ENCODE results near the gene PPDPF.
"Not testable (repeated sequence)": the region's sequence is repeated elsewhere in the genome, so short reads cannot be mapped to it uniquely, and the experiment has no call there.

PPDPF gene

DNA sequence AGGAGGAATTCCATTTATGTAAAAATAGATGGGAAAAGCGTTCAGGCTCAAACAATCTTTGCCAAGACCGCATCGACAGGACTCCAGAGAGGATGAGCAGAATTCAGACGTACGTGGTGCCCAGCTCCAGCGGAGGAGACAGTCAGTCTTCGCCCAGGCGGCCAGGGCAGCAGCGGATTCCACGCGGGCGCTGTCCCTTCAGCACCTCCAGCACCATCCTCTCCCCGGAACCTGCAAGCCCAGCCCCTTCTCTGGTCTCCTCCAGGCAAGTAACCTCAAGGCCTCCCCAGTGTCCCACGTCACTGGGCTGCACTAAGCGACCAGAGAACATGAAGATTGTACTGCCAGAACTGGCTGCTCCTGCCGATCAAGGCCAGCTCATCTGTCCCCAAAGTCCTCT, 45.4 kb upstream of the PPDPF start:
- in situ Hi-C loops (cut with MboI; ENCODE audit: low sequenced_read_pairs, unreplicated experiment), result no loop called here
- DNase-seq (ENCODE audit: low spot score), result no peak
- TF ChIP-seq, protein P1, sequence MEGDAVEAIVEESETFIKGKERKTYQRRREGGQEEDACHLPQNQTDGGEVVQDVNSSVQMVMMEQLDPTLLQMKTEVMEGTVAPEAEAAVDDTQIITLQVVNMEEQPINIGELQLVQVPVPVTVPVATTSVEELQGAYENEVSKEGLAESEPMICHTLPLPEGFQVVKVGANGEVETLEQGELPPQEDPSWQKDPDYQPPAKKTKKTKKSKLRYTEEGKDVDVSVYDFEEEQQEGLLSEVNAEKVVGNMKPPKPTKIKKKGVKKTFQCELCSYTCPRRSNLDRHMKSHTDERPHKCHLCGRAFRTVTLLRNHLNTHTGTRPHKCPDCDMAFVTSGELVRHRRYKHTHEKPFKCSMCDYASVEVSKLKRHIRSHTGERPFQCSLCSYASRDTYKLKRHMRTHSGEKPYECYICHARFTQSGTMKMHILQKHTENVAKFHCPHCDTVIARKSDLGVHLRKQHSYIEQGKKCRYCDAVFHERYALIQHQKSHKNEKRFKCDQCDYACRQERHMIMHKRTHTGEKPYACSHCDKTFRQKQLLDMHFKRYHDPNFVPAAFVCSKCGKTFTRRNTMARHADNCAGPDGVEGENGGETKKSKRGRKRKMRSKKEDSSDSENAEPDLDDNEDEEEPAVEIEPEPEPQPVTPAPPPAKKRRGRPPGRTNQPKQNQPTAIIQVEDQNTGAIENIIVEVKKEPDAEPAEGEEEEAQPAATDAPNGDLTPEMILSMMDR (IDR thresholded peaks at IDR 0.05; ENCODE audit: borderline replicate concordance, control extremely low read depth, extremely low read depth, insufficient read depth, missing control alignments), result no peak

DNA sequence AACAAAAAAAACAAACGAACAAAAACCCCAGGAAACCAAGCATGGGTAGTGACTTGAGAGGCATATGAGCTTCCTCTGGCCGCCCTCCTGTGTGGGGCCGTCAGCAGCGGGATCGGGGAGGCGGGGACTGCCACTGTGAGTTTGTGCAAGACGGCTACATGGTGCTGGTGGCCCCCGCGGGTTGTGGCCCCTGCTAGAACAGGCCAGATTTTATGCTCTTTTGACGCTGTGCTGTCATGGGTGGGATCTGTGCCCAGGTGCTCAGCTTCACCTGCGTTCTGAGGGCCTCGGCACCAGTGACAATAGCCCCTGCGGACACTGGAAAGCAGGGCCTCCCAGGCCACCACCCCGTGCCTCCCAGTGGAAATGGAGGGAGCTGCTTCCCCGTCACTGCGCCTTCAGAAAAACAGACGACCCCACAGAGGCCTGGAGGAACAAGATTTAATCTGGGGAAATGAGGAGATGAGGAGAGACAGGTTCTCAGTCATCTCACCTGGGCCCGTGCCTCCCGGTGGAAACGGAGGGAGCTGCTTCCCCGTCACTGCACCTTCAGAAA, 43.4 kb upstream of the PPDPF start:
- DNase-seq (ENCODE audit: low spot score), result no peak
- TF ChIP-seq, protein P1 (IDR thresholded peaks at IDR 0.05; ENCODE audit: borderline replicate concordance, control extremely low read depth, extremely low read depth, insufficient read depth, missing control alignments), result no peak
- in situ Hi-C loops (cut with MboI; ENCODE audit: low sequenced_read_pairs, unreplicated experiment), result no loop called here

DNA sequence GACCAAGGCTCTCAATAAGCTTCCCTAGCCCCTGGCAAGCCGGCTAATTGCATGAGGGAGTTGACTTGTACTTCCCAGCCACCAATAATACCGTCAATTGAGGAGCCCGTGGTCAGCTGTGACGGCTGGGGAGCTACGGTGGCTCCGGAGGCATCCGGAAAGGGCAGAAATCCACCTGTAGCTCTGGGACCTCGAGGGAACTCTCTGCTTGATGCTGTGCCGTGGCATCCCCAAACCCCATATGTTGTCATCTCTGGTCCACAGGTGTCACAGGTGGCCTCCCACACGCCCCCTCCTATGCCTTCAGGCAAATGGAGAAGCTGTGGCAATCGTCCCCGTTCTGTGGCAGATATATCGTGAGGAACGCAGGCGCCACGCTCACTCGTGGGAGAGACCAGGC, 42.6 kb upstream of the PPDPF start:
- TF ChIP-seq, protein P1 (IDR thresholded peaks at IDR 0.05; ENCODE audit: borderline replicate concordance, control extremely low read depth, extremely low read depth, insufficient read depth, missing control alignments), result no peak
- no peak for DNase-seq (ENCODE audit: low spot score)
- in situ Hi-C loops (cut with MboI; ENCODE audit: low sequenced_read_pairs, unreplicated experiment), result no loop called here

DNA sequence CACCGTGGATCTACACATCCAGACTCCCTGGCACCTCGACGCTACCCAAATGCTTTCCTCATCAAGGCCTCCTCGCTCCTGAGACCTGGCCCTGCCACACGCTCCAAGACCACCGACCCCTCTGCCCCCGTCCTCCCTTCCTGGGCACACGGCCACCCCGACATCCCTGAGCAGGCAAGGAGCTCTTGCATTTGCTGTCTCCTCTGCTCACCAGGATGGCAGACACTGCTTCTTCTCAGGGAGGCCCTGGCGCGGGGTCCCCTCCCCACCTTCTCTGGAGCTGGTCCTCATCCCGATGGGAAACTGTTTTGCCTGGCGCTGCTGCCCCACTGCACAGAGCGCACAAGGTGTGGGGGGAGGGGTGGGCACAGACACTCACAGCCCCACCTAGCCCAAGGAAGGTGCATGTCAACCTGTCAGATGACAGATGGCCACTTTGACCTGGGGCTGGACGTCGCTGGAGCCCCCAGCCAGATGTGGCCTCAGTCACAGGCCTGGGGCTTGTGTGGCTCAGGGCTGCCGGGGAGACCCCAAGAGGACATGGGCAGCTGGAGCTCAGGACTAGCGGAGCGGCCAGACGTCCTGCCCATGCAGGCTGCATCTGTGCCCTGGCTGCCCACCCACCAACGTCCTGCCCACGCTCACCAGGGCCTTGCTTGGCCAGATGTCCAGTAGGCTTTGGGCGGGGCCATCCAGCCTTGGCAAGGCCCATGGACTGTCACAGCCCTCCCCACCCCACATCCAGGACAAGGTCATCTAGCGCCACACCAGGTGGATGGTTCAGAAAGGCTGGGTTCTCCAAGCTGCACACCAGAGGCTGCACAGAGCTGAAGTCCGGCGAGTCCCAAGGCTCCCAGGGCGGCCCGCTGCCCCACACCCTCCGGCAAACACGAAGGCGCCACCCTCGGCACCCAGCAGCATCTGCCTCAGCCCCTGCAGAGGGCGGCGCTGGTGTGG, 41.9 kb upstream of the PPDPF start:
- no peak for DNase-seq (ENCODE audit: low spot score)
- in situ Hi-C loops (cut with MboI; ENCODE audit: low sequenced_read_pairs, unreplicated experiment), result no loop called here
- TF ChIP-seq, protein P1 (IDR thresholded peaks at IDR 0.05; ENCODE audit: borderline replicate concordance, control extremely low read depth, extremely low read depth, insufficient read depth, missing control alignments), result no peak

DNA sequence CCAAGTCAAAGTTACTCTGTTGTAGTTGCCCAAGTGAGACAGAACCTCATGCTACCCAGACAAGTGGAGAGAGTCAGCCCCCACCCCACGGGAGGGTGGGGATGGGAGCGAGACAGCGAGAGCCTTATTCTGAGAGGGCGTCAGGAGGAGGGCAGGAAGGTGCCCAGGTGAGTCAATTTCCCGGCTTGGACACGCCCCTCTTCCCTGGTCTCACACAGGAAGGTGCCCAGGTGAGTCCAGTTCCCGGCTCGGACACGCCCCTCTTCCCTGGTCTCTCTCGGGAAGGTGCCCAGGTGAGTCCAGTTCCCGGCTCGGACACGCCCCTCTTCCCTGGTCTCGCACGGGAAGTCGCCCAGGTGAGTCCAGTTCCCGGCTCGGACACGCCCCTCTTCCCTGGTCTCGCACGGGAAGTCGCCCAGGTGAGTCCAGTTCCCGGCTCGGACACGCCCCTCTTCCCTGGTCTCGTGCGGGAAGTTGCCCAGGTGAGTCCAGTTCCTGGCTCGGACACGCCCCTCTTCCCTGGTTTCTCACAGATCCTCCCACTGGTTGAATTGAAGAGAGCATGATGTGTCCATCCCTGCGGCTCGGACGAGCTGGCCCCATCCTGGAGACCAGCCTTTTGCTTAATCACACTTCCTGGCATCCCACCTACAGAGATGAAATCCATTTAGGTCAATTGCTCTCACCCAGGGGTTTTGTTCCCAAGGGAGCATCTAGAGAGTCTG, 40.7 kb upstream of the PPDPF start:
- in situ Hi-C loops (cut with MboI; ENCODE audit: low sequenced_read_pairs, unreplicated experiment); DNase-seq (ENCODE audit: low spot score): not testable (repeated sequence)

DNA sequence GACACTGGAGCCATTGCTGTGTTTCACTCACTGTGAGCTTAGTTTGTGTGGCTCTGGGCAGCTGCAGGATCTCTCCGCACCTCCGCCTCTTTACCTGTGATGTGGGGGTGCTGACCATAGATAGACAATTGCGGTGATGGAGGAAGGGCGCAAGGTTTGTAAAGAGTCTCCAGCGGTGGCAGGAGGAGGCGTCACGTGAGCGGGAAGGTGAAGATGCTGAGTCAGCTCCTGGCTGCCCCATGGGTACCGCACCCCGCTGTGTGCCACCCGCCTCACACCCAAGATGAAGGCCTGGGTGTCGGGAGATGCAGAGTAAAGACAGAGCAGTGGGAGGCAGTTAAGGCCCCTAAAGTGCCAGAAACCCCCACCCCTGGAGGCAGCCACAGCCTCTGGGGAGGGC, 39.1 kb upstream of the PPDPF start:
- no peak for DNase-seq (ENCODE audit: low spot score)
- in situ Hi-C loops (cut with MboI; ENCODE audit: low sequenced_read_pairs, unreplicated experiment), result no loop called here
- TF ChIP-seq, protein P1 (IDR thresholded peaks at IDR 0.05; ENCODE audit: borderline replicate concordance, control extremely low read depth, extremely low read depth, insufficient read depth, missing control alignments), result no peak

All from GM13976 (cell line).